H1 (cell line): Measurements from ENCODE around the gene C12orf56. TPM values are rescaled to one million over a fixed set of nuclear protein-coding genes. Genes with fewer than 3 reads are reported as not detected.
A peak's percentile ranks its signal among the peaks of the same experiment; 100 is the strongest.

Experiments used
- CHD1 ChIP-seq: IDR thresholded peaks from 2 replicates; pipeline ENCODE4 v1.6.1; 2012; ENCODE audit warnings: low read depth, low read length, improper control_type of control experiment
- polyA plus RNA-seq, 7 experiments: library from polyadenylated mRNA; depleted of rRNA in 3 of 7; stranded (reverse) in 5 of 7; unstranded in 2 of 7; fragments of >200 nt in 5 of 7; fragments of 200-250 nt in 2 of 7; gene quantifications; 1 replicate in 5 of 7; 2 replicates in 1 of 7; 4 replicates in 1 of 7; pipeline versions ENCODE4 v1.2.1 to v1.2.3, GENCODE V29; 2011 to 2013; ENCODE audit warnings: missing spikeins in 2 of 7, mixed read lengths in 2 of 7
- total RNA-seq: library from RNA; stranded (reverse); fragmentation: NEBNext Ultra II Directional; extraction: Animal tissue kit (Norgen Biotek cat#: 25700); gene quantifications from 2 replicates; pipeline ENCODE4 v1.2.1, GENCODE V29; 2021

C12orf56 gene
- total and polyA plus RNA-seq, 2 of the 8 experiments (the other 6 are each of a cell fraction or from before 2014, with no cell fraction given): 1.1 to 2.9 TPM

- 0 out of 2 replicates have a peak, but pooled peaks have one; percentile 13 for TF ChIP-seq CHD1
- TF ChIP-seq, all 59 proteins: peak for 13
These were observed 14.1 kb upstream of the C12orf56 start (continued) for GRCh38 chr12:64404470-64405256.
